HL-60 (cell line): ENCODE results near the gene AFAP1L1.

Source experiments
- CTCF ChIP-seq: IDR thresholded peaks from one replicate; pipeline ENCODE4 v1.5.1; 2011; ENCODE audit warnings: low read length, control low read depth, inconsistent platforms; ENCODE audit not compliant: insufficient read depth
- POLR2AphosphoS5 ChIP-seq: IDR thresholded peaks from 2 replicates; pipeline ENCODE4 v1.6.1; 2012; ENCODE audit warnings: low read depth

- TF ChIP-seq CTCF (no peak), POLR2AphosphoS5 (no peak)
Observed at GRCh38 chr5:149362541-149362940, 90.9 kb downstream of the AFAP1L1 start.
